HCT116 (cell line): ENCODE measurements around the gene KDSR. TPM values are rescaled to one million over a fixed set of nuclear protein-coding genes. Genes with fewer than 3 reads are reported as not detected.

ENCODE experiments used
- ATAC-seq: fragments of 200-7000 bp; cut with Tn5 transposase; 2 replicates; pipeline ENCODE4 v1.9.1; 2020; ENCODE audit warnings: mild to moderate bottlenecking, moderate library complexity
- BruUV-seq: library from RNA; stranded (reverse); fragments of 400-500 nt; replicated peaks from 2 replicates; lab custom pipeline; 2021; lab: Mats Ljungman, UMichigan
- CTCF ChIA-PET: fragments of 300-600 bp; sonication (Branson Sonifier 250); formaldehyde crosslinking; loops from one replicate; lab custom pipeline; 2021; ENCODE audit warnings: antibody characterized with exemption; lab: Charles Lee
- POLR2A ChIA-PET: fragments of 300-600, 350-600 bp; sonication (Branson Sonifier 250); formaldehyde crosslinking; loops from one replicate; lab custom pipeline; 2021; ENCODE audit warnings: antibody characterized with exemption; lab: Charles Lee
- RAD21 ChIA-PET, 2 experiments: fragments of 300-600 bp; sonication (Branson Sonifier 250); formaldehyde crosslinking; loops; one replicate each; lab custom pipeline; 2023; ENCODE audit warnings: low total read pairs in 2 of 2; ENCODE audit not compliant: uncharacterized antibody in 2 of 2, unreplicated experiment in 2 of 2, low non-redundant PET in 1 of 2; lab: Charles Lee
- DNase-seq: peaks from one replicate; pipeline ENCODE4 v3.0.0-alpha.2; 2010; ENCODE audit warnings: low read depth, low spot score
- H2AFZ ChIP-seq: fragments of 200-600 bp; shearing (Covaris generic), sonication (generic); 2 replicates; pipeline ENCODE4 v1.6.1; 2017; ENCODE audit warnings: low read depth, mixed run types, mixed read lengths, antibody characterized with exemption, low read length; ENCODE audit not compliant: poor library complexity, severe bottlenecking
- H3K27ac ChIP-seq: 2 replicates; pipeline ENCODE4 v1.5.1; 2012; ENCODE audit warnings: low read depth, low read length
- H3K27me3 ChIP-seq: fragments of 200-600 bp; sonication (generic); 2 replicates; pipeline ENCODE4 v1.6.1; 2016; ENCODE audit warnings: mixed run types, low read length, mixed read lengths; ENCODE audit not compliant: insufficient read depth
- H3K36me3 ChIP-seq, 2 experiments: fragments of 200-500 bp in 1 of 2; fragments of 200-600 bp in 1 of 2; sonication (Bioruptor generic) in 1 of 2; sonication (generic) in 1 of 2; 2 replicates each; pipeline versions ENCODE4 v1.5.1 to v1.6.1; 2014 to 2016; ENCODE audit warnings: low read length in 2 of 2, inconsistent platforms in 1 of 2, mixed read lengths in 1 of 2, mixed run types in 1 of 2; ENCODE audit not compliant: insufficient read depth in 2 of 2, control insufficient read depth in 1 of 2
- H3K4me1 ChIP-seq, 2 experiments: fragments of 200-600 bp in 1 of 2; sonication (generic) in 1 of 2; 2 replicates each; pipeline versions ENCODE4 v1.5.1 to v1.6.1; 2012 to 2017; ENCODE audit warnings: low read length in 2 of 2, inconsistent platforms in 1 of 2, mild to moderate bottlenecking in 1 of 2, mixed read lengths in 1 of 2, mixed run types in 1 of 2, moderate library complexity in 1 of 2; ENCODE audit not compliant: insufficient read depth in 2 of 2, control insufficient read depth in 1 of 2
- H3K4me2 ChIP-seq: fragments of 200-600 bp; sonication (generic); 2 replicates; pipeline ENCODE4 v1.6.1; 2017; ENCODE audit warnings: mixed run types, low read length, mixed read lengths
- H3K4me3 ChIP-seq, 2 experiments: fragments of 200-600 bp in 1 of 2; sonication (generic) in 1 of 2; replicated peaks in 1 of 2; 2 replicates each; pipeline ENCODE4 v1.5.1; 2011 to 2016; ENCODE audit warnings: low read length in 2 of 2, control low read depth in 1 of 2, low read depth in 1 of 2, mild to moderate bottlenecking in 1 of 2, mixed read lengths in 1 of 2, mixed run types in 1 of 2
- H3K79me2 ChIP-seq: fragments of 200-600 bp; sonication (generic); 2 replicates; pipeline ENCODE4 v1.6.1; 2017; ENCODE audit warnings: mild to moderate bottlenecking, mixed run types, low read length, moderate library complexity, mixed read lengths; ENCODE audit not compliant: insufficient read depth
- H3K9ac ChIP-seq: fragments of 200-600 bp; sonication (generic); 2 replicates; pipeline ENCODE4 v1.6.1; 2016; ENCODE audit warnings: low read length, mixed read lengths
- H3K9me2 ChIP-seq: fragments of 200-600 bp; sonication (generic), shearing (Covaris generic); 2 replicates; pipeline ENCODE4 v1.6.1; 2017; ENCODE audit warnings: mixed run types, mild to moderate bottlenecking, moderate library complexity; ENCODE audit not compliant: insufficient read depth
- H3K9me3 ChIP-seq, 2 experiments: fragments of 200-500 bp in 1 of 2; fragments of 200-600 bp in 1 of 2; sonication (Bioruptor generic) in 1 of 2; sonication (generic) in 1 of 2; 2 replicates each; pipeline ENCODE4 v1.6.1; 2014 to 2017; ENCODE audit warnings: low read length in 2 of 2, mixed read lengths in 2 of 2, inconsistent platforms in 1 of 2, low read depth in 1 of 2, mild to moderate bottlenecking in 1 of 2, mixed run types in 1 of 2, moderate library complexity in 1 of 2; ENCODE audit not compliant: control insufficient read depth in 1 of 2, insufficient read depth in 1 of 2
- H4K20me1 ChIP-seq: fragments of 200-600 bp; sonication (generic), shearing (Covaris generic); 2 replicates; pipeline ENCODE4 v1.6.1; 2017; ENCODE audit warnings: mixed run types, mild to moderate bottlenecking, moderate library complexity; ENCODE audit not compliant: insufficient read depth
- CTCF ChIP-seq, 3 experiments: fragments of 200-600 bp in 1 of 3; sonication (generic) in 1 of 3; IDR thresholded peaks in 2 of 3; conservative IDR thresholded peaks in 1 of 3; 2 replicates each; pipeline ENCODE4 v1.5.1; 2012 to 2017; ENCODE audit warnings: low read depth in 2 of 3, low read length in 2 of 3, antibody characterized with exemption in 1 of 3, borderline replicate concordance in 1 of 3, control low read depth in 1 of 3, mild to moderate bottlenecking in 1 of 3, mixed read lengths in 1 of 3, mixed run types in 1 of 3, moderate library complexity in 1 of 3; ENCODE audit not compliant: insufficient read depth in 1 of 3
- EZH2 ChIP-seq: fragments of 200-600 bp; sonication (generic); IDR thresholded peaks from 2 replicates; pipeline ENCODE4 v1.6.1; 2017; ENCODE audit warnings: antibody characterized with exemption, mixed run types
- FOSL1 ChIP-seq: IDR thresholded peaks from 2 replicates; pipeline ENCODE4 v1.6.1; 2012; ENCODE audit warnings: low read depth
- JUND ChIP-seq: IDR thresholded peaks from 2 replicates; pipeline ENCODE4 v1.6.1; 2012
- MAX ChIP-seq: IDR thresholded peaks from 2 replicates; pipeline ENCODE4 v1.6.1; 2012
- RAD21 ChIP-seq: IDR thresholded peaks from 2 replicates; pipeline ENCODE4 v1.6.1; 2012; ENCODE audit warnings: low read depth, mild to moderate bottlenecking
- intact Hi-C: fragments of 100-400 bp; cut with micrococcal nuclease; formaldehyde crosslinking; loops from 2 replicates; pipeline ENCODE4 v1.10.0; 2022
- total RNA-seq: library from RNA; stranded (reverse); gene quantifications from one replicate; pipeline ENCODE4 v1.2.1, GENCODE V29; 2021; ENCODE audit not compliant: unreplicated experiment

KDSR gene
- total RNA-seq, 1 experiment from 2014 or later, result 68.6 TPM

- no peaks in the 10 kb centered on the region for H3K79me2 ChIP-seq
- H3K9ac ChIP-seq, result no peak overlapping the region
- no peak overlapping the region for H2AFZ ChIP-seq
- ChIA-PET RAD21 (no interaction called here), CTCF (no interaction called here), POLR2A (no interaction called here)
- H3K27ac ChIP-seq, result no peak overlapping the region
- peaks cover 6 to 13% of the 10 kb centered on the region in 2 experiments; a peak in 1 of 4 replicates for H3K36me3 ChIP-seq
- no peaks in the 10 kb centered on the region for H3K9me3 ChIP-seq
- no peak overlapping the region for H3K4me3 ChIP-seq
- H4K20me1 ChIP-seq, result no peaks in the 10 kb centered on the region
- no peak overlapping the region for H3K4me2 ChIP-seq
- no TSS peak for BruUV-seq
- H3K4me1 ChIP-seq, result no peaks in the 10 kb centered on the region
- H3K9me2 ChIP-seq, result no peaks in the 10 kb centered on the region
- H3K27me3 ChIP-seq, result no peaks in the 10 kb centered on the region
- intact Hi-C loops, result loop anchor here (10.0 kb wide), 1 partner anchor 845 kb away; no protein-coding TSS in a partner anchor
- no peak for TF ChIP-seq CTCF (IDR thresholded peaks at IDR 0.05 in 2 of 3, conservative IDR thresholded peaks at IDR 0.05 in 1 of 3; ENCODE audit: borderline replicate concordance in 1 of 3, insufficient read depth in 1 of 3, low read depth in 2 of 3, low read length in 2 of 3)
- no peak for ATAC-seq
- DNase-seq, result no peak
Measured at GRCh38 chr18:63329431-63330145, 37.4 kb downstream of the KDSR start.

GRCh38 chr18:63326011-63326410 is 41.0 kb downstream of the KDSR start:
- ChIA-PET CTCF (interaction anchor here (1.6 to 1.9 kb wide), 3 partner anchors 113 to 301 kb away, joined by 4 to 8 read pairs (median 4); no protein-coding TSS in a partner anchor), RAD21 (no interaction called here), POLR2A (no interaction called here)
- no peaks in the 10 kb centered on the region for H3K79me2 ChIP-seq
- intact Hi-C loops, result loop anchor here (10.0 kb wide), 1 partner anchor 841 kb away; no protein-coding TSS in a partner anchor
- no peak overlapping the region for H3K4me3 ChIP-seq
- H3K4me1 ChIP-seq, result peaks cover 5 to 9% of the 10 kb centered on the region in 2 experiments; a peak in 2 of 4 replicates
- no peaks in the 10 kb centered on the region for H4K20me1 ChIP-seq
- H3K9ac ChIP-seq, result no peak overlapping the region
- no peak overlapping the region for H2AFZ ChIP-seq
- DNase-seq (no peak), ATAC-seq (no peak)
- no TSS peak for BruUV-seq
- no peak overlapping the region for H3K4me2 ChIP-seq
- TF ChIP-seq RAD21 (no peak), FOSL1 (no peak), MAX (no peak), EZH2 (no peak), JUND (no peak)
- H3K36me3 ChIP-seq, result 0 out of 4 replicates have a peak, but pooled peaks cover 0 to 2% of the 10 kb centered on the region in 2 experiments
- H3K27me3 ChIP-seq, result no peaks in the 10 kb centered on the region
- no peak overlapping the region for H3K27ac ChIP-seq
- no peaks in the 10 kb centered on the region for H3K9me2 ChIP-seq
- no peaks in the 10 kb centered on the region for H3K9me3 ChIP-seq
